Measurements from ENCODE around the gene CERCAM.
A peak's percentile ranks its signal among the peaks of the same experiment; 100 is the strongest.
"Not testable (repeated sequence)": the region's sequence is repeated elsewhere in the genome, so short reads cannot be mapped to it uniquely, and the experiment has no call there.

Gene CERCAM

DNA sequence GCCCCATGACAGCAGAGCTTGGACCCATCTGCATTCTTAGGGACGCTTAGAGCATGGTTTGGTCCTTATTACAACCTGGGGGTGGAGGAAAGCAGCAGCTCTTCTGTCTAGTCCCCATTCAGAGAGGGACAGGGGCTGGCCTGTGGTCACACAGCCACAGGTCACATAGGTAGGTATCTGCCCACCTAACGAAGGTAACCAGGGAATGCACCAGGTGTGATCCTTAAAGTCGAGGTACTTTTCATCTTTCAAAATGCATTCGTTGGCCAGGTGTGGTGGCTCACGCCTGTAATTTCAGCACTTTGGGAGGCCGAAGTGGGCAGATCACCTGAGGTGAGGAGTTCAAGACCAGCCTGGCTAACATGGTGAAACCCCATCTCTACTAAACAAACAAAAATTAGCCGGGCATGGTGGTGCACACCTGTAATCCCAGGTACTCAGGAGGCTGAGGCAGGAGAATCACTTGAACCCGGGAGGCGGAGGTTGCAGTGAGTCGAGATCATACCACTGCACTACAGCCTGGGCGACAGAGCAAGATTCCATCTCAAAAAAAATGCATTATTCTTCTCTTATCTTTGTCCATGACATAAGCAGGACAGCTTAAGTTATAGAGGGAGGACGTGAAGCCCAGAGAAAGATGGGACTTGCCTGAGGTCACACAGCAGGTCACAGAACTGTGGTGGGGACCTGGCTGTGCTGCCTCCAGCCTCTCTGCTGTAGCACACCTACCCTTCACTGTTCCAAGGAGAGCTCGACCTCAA, 1.5 kb downstream of the CERCAM start:
- 92% methylated on average over 13 of the region's 13 CpGs for WGBS
- not testable (repeated sequence) for H3K36me3 ChIP-seq (ENCODE audit: insufficient read depth, low read length); H3K4me3 ChIP-seq (ENCODE audit: low read length); H3K9me3 ChIP-seq (ENCODE audit: insufficient read depth, low read depth, low read length); H3K4me1 ChIP-seq (ENCODE audit: insufficient read depth, low read length); H3K27ac ChIP-seq (ENCODE audit: low read depth, low read length); H3K9ac ChIP-seq (ENCODE audit: low read depth, low read length)
- peaks cover 62% of the 10 kb centered on the region for H3K27me3 ChIP-seq (ENCODE audit: insufficient read depth, low read length)

DNA sequence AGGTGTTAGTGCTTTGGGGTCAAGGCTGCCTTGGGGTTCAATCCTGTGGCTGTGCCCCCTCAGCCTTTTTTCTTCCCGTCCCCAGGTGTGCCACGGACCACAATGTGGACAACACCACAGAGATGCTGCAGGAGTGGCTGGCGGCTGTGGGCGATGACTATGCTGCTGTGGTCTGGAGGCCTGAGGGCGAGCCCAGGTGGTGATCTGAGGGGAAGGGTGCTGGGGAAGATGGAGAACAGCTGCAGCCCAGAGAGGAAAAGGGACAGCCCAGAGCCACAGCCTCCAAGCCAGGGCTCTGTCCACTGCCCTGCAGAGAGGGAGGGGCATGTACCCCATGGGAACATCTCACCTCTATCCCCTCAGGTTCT, 2.1 kb downstream of the CERCAM start:
- WGBS: 91% methylated on average over 5 of the region's 5 CpGs

DNA sequence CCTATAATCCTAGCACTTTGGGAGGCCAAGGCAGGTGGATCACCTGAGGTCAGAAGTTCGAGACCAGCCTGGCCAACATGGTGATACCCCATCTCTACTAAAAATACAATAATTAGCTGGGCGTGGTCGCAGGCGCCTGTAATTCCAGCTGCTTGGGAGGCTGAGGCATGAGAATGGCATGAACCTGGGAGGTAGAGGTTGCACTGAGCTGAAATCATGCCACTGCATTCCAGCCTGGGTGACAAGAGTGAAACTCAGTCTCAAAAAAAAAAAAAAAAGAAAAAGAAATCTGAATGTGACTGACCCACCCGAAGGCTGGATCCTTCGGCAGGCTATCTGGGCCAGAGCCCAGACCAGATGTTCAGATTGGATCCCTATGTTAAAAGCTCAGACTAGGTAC, 2.7 kb downstream of the CERCAM start:
- not testable (repeated sequence) for H3K9me3 ChIP-seq (ENCODE audit: insufficient read depth, low read depth, low read length); H3K9ac ChIP-seq (ENCODE audit: low read depth, low read length); H3K4me1 ChIP-seq (ENCODE audit: insufficient read depth, low read length); H3K36me3 ChIP-seq (ENCODE audit: insufficient read depth, low read length); H3K27ac ChIP-seq (ENCODE audit: low read depth, low read length); H3K4me3 ChIP-seq (ENCODE audit: low read length)
- 94% methylated on average over 6 of the region's 6 CpGs for WGBS
- peaks cover 51% of the 10 kb centered on the region for H3K27me3 ChIP-seq (ENCODE audit: insufficient read depth, low read length)

More for the DNA sequence above, 2.1 kb downstream of the CERCAM start:
- Histone ChIP-seq H3K9me3 (ENCODE audit: insufficient read depth, low read depth, low read length) (no peaks in the 10 kb centered on the region), H3K4me1 (ENCODE audit: insufficient read depth, low read length) (no peaks in the 10 kb centered on the region), H3K27ac (ENCODE audit: low read depth, low read length) (no peak overlapping the region), H3K9ac (ENCODE audit: low read depth, low read length) (no peak overlapping the region), H3K27me3 (ENCODE audit: insufficient read depth, low read length) (peaks cover 57% of the 10 kb centered on the region), H3K36me3 (ENCODE audit: insufficient read depth, low read length) (no peaks in the 10 kb centered on the region), H3K4me3 (ENCODE audit: low read length) (no peak overlapping the region)

DNA sequence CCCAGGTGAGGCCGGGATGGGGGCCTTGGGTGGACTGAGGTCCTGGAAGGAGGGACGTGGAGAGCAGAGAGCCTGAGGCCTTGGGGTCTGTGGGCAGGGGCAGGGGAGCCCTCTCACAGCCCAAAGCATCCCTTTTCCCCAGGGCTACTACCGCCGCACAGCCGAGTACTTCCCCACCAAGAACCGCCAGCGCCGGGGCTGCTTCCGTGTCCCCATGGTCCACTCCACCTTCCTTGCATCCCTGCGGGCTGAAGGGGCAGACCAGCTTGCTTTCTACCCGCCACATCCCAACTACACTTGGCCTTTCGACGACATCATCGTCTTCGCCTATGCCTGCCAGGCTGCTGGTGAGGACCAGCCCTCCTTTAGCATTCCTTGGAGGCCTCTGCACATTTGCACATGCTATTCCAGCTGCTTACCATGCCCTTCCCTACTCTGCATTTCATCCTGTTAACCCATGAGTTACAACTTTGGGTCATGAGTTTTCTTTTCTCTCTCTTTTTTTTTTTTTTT, 3.7 kb downstream of the CERCAM start:
- no peaks in the 10 kb centered on the region for H3K9me3 ChIP-seq (ENCODE audit: insufficient read depth, low read depth, low read length)
- no peaks in the 10 kb centered on the region for H3K4me1 ChIP-seq (ENCODE audit: insufficient read depth, low read length)
- no peak overlapping the region for H3K4me3 ChIP-seq (ENCODE audit: low read length)
- WGBS: 91% methylated on average over 15 of the region's 15 CpGs
- H3K27me3 ChIP-seq (ENCODE audit: insufficient read depth, low read length): peaks cover 41% of the 10 kb centered on the region
- H3K27ac ChIP-seq (ENCODE audit: low read depth, low read length): no peak overlapping the region
- H3K9ac ChIP-seq (ENCODE audit: low read depth, low read length): no peak overlapping the region
- H3K36me3 ChIP-seq (ENCODE audit: insufficient read depth, low read length): no peaks in the 10 kb centered on the region

DNA sequence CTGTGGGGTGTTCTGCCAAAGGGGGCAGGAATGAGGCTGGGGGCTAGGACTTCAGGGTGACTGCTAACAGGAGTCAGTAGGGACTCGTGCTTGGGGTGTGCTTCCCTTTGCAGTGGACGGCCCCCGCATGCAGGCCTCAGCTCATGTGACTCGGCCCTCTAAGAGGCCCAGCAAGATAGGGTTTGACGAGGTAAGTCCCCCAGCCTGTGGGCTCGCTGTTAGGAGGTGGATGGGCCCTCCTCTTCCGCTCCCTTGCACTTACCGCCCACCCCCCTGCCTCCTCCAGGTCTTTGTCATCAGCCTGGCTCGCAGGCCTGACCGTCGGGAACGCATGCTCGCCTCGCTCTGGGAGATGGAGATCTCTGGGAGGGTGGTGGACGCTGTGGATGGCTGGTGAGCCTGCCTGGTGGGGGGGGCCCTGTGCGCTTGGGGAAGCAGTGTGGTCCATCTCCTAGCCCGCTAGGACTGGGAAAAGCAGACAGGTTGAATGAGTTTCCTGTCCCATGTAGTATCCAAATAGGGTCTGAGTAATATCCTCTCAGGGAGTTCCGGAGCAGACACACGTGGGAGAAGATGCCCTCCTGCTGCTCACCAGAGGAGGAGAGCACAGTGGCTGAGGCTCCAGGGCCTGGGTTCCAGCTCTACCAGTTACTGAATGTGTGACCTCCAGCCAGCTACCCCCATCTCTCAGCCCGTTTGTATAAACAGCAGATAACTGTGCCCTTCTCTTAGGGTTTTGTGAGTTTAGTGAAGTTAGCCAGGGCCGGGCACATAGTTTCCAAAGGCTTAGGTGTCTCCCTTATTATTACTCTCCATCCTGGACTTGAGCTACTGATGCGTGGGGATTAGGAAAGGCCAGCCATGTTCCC, 8.2 kb downstream of the CERCAM start:
- Histone ChIP-seq H3K9ac (ENCODE audit: low read depth, low read length) (0 out of 2 replicates have a peak overlapping the region, but pooled peaks have one; percentile 3), H3K4me1 (ENCODE audit: insufficient read depth, low read length) (no peaks in the 10 kb centered on the region), H3K4me3 (ENCODE audit: low read length) (no peak overlapping the region; the same call in 1 of the 2 replicates), H3K9me3 (ENCODE audit: insufficient read depth, low read depth, low read length) (no peaks in the 10 kb centered on the region), H3K36me3 (ENCODE audit: insufficient read depth, low read length) (no peaks in the 10 kb centered on the region), H3K27me3 (ENCODE audit: insufficient read depth, low read length) (peaks cover 3% of the 10 kb centered on the region; the same call in 1 of the 2 replicates), H3K27ac (ENCODE audit: low read depth, low read length) (no peak overlapping the region)
- 70% methylated on average over 22 of the region's 22 CpGs for WGBS

DNA sequence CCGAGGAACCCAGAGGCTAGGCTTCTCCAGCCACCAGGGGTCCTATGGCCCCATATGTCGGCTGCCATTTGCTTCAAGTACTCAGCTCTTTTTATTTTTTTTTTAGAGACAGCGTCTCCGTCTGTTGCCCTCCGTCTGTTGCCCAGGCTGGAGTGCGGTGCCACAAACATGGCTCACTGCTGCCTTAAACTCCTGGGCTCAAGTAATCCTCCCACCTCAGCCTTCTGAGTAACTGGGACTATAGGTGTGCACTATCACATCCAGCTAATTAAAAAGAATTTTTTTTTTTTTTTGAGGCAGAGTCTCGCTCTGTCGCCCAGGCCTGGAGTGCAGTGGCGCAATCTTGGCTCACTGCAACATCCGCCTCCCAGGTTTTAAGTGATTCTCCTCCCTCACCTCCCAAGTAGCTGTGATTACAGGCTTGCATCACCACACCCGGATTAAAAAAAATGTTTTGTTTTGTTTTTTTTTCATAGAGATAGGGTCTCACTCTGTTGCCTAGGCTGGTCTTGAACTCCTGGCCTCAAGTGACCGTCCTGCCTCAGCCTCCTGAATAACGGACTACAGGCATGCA, 8.9 kb downstream of the CERCAM start:
- 93% methylated on average over 13 of the region's 13 CpGs for WGBS
- Histone ChIP-seq H3K4me3 (ENCODE audit: low read length) (no peak overlapping the region), H3K4me1 (ENCODE audit: insufficient read depth, low read length) (no peaks in the 10 kb centered on the region), H3K27ac (ENCODE audit: low read depth, low read length) (no peak overlapping the region), H3K9ac (ENCODE audit: low read depth, low read length) (no peak overlapping the region), H3K9me3 (ENCODE audit: insufficient read depth, low read depth, low read length) (no peaks in the 10 kb centered on the region), H3K27me3 (ENCODE audit: insufficient read depth, low read length) (no peaks in the 10 kb centered on the region), H3K36me3 (ENCODE audit: insufficient read depth, low read length) (no peaks in the 10 kb centered on the region)

DNA sequence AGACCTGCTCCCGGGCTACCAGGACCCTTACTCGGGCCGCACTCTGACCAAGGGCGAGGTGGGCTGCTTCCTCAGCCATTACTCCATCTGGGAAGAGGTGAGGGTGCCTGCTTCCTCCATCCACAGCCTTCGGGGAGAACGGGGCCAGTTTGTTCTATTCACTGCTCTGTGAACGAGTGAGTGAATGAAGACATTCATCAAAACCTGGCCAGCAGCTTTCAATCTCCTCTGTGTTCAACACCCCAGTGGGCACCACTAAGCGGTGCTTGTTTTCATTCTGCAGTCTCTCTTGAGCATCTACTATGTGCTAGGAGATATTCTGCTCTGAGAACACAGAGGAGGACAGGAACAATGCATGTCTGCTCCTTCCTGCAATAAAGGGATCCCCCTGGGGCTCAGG, 10.6 kb downstream of the CERCAM start:
- Histone ChIP-seq H3K36me3 (ENCODE audit: insufficient read depth, low read length) (no peaks in the 10 kb centered on the region), H3K4me3 (ENCODE audit: low read length) (no peak overlapping the region), H3K9ac (ENCODE audit: low read depth, low read length) (no peak overlapping the region), H3K9me3 (ENCODE audit: insufficient read depth, low read depth, low read length) (no peaks in the 10 kb centered on the region), H3K4me1 (ENCODE audit: insufficient read depth, low read length) (no peaks in the 10 kb centered on the region), H3K27ac (ENCODE audit: low read depth, low read length) (no peak overlapping the region), H3K27me3 (ENCODE audit: insufficient read depth, low read length) (no peaks in the 10 kb centered on the region)
- 94% methylated on average over 8 of the region's 8 CpGs for WGBS

DNA sequence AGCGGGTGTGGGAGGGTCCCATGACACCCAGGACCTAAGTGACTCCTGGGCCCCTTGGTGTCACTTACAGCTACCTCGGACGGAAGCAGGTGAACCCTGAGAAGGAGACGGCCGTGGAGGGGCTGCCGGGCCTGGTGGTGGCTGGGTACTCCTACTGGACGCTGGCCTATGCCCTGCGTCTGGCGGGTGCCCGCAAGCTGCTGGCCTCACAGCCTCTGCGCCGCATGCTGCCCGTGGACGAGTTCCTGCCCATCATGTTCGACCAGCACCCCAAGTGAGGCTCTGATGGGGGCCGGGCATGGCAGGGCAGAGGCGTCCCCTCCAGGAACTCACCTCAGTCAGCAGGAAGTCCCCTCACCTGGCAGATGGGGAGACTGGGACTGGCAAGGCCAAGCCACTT, 13.7 kb downstream of the CERCAM start:
- no peak overlapping the region for H3K4me3 ChIP-seq (ENCODE audit: low read length)
- H3K9me3 ChIP-seq (ENCODE audit: insufficient read depth, low read depth, low read length): no peaks in the 10 kb centered on the region
- H3K27me3 ChIP-seq (ENCODE audit: insufficient read depth, low read length): no peaks in the 10 kb centered on the region
- no peak overlapping the region for H3K9ac ChIP-seq (ENCODE audit: low read depth, low read length)
- no peaks in the 10 kb centered on the region for H3K4me1 ChIP-seq (ENCODE audit: insufficient read depth, low read length)
- H3K36me3 ChIP-seq (ENCODE audit: insufficient read depth, low read length): no peaks in the 10 kb centered on the region
- 95% methylated on average over 17 of the region's 17 CpGs for WGBS
- H3K27ac ChIP-seq (ENCODE audit: low read depth, low read length): no peak overlapping the region

DNA sequence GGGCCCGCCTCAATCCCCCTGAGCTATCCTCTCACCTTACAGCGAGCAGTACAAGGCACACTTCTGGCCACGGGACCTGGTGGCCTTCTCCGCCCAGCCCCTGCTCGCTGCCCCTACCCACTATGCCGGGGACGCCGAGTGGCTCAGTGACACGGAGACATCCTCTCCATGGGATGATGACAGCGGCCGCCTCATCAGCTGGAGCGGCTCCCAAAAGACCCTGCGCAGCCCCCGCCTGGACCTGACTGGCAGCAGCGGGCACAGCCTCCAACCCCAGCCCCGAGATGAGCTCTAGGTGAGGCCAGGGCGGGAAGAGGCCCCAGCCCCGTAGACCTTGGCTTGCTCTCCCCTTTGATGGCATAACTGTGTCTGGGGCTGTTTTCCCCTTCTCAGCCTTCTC, 15.0 kb downstream of the CERCAM start:
- Histone ChIP-seq H3K9ac (ENCODE audit: low read depth, low read length) (no peak overlapping the region), H3K36me3 (ENCODE audit: insufficient read depth, low read length) (no peaks in the 10 kb centered on the region), H3K27ac (ENCODE audit: low read depth, low read length) (no peak overlapping the region)

DNA sequence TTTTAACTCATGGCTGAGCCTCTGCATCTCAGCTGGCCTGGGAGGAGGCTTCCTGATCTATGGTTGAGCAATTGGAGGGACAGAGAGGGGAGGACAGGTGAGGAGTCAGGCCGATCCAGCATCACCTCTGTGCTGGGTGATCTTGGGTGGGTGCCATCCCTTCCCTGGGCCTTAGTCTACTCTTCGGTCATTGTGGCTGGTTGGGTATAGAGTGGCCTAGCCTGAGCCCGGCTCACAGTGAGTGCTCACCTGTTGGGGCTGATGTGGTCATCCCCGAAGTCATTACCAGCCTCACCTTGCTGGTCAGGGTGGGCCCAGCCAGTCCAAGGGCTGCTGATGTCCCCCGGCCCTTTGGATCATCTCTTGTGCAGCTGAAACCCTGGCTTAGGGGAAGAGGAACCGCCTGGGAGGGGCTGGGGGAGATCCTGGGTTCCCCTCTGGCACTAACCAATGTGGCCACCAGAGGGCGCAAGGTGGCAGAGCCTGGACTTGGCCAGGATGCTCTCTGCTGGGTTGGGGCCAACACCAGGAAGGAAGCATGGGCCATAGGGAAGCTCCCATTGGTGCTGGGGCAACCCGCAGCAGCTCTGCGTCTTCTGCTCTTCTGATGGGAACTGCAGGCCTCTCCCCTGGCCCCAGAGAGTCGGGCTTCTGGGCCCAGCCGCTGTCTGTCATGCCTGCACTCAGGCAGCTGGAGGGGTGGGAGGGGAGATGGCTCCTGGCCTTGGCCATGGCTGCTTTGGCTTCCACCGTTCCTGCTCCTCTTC, 17.9 kb downstream of the CERCAM start:
- Histone ChIP-seq H3K4me1 (ENCODE audit: insufficient read depth, low read length) (no peaks in the 10 kb centered on the region), H3K27me3 (ENCODE audit: insufficient read depth, low read length) (no peaks in the 10 kb centered on the region), H3K27ac (ENCODE audit: low read depth, low read length) (no peak overlapping the region), H3K9ac (ENCODE audit: low read depth, low read length) (no peak overlapping the region), H3K9me3 (ENCODE audit: insufficient read depth, low read depth, low read length) (no peaks in the 10 kb centered on the region), H3K4me3 (ENCODE audit: low read length) (no peak overlapping the region), H3K36me3 (ENCODE audit: insufficient read depth, low read length) (no peaks in the 10 kb centered on the region)
- 53% methylated on average over 12 of the region's 12 CpGs for WGBS

More for the DNA sequence above, 15.0 kb downstream of the CERCAM start:
- 93% methylated on average over 17 of the region's 18 CpGs for WGBS
- H3K27me3 ChIP-seq (ENCODE audit: insufficient read depth, low read length): no peaks in the 10 kb centered on the region
- no peaks in the 10 kb centered on the region for H3K4me1 ChIP-seq (ENCODE audit: insufficient read depth, low read length)
- H3K4me3 ChIP-seq (ENCODE audit: low read length): no peak overlapping the region
- H3K9me3 ChIP-seq (ENCODE audit: insufficient read depth, low read depth, low read length): no peaks in the 10 kb centered on the region

Measured in HUES64 (cell line).